B cell (primary cell): Measurements from ENCODE around the gene PPP6R1. TPM values are rescaled to one million over a fixed set of nuclear protein-coding genes. Genes with fewer than 3 reads are reported as not detected.

Experiments
- ATAC-seq: fragments of 200-7000 bp; cut with Tn5 transposase; one replicate; pipeline ENCODE4 v1.10.0; 2021; ENCODE audit warnings: low read depth, mild to moderate bottlenecking, moderate number of reproducible peaks, moderate library complexity
- CTCF ChIA-PET: fragments of 350-600 bp; sonication (Branson Sonifier 250); formaldehyde crosslinking; loops from one replicate; lab custom pipeline; 2021; ENCODE audit warnings: antibody characterized with exemption, inconsistent platforms; lab: Charles Lee
- POLR2A ChIA-PET: fragments of 350-600 bp; sonication (Branson Sonifier 250); formaldehyde crosslinking; loops from one replicate; lab custom pipeline; 2021; ENCODE audit warnings: antibody characterized with exemption; lab: Charles Lee
- DNase-seq: peaks from one replicate; pipeline ENCODE4 v3.0.0; 2013
- H2AFZ ChIP-seq: 2 replicates; pipeline ENCODE4 v1.6.1; 2012; ENCODE audit warnings: mild to moderate bottlenecking, low read depth, low read length; ENCODE audit not compliant: insufficient read depth, poor library complexity, severe bottlenecking
- H3K27ac ChIP-seq, 2 donors: 1 replicate in 1 of 2; 2 replicates in 1 of 2; pipeline ENCODE4 v1.5.1; 2012 to 2013; ENCODE audit warnings: low read length in 2 of 2, mild to moderate bottlenecking in 2 of 2, moderate library complexity in 1 of 2
- H3K27me3 ChIP-seq, 4 experiments: fragments of 200-600 bp in 1 of 4; sonication (generic) in 1 of 4; replicated peaks in 1 of 4; 1 replicate in 2 of 4; 2 replicates in 2 of 4; pipeline versions ENCODE4 v1.6.1 to v1.7.0; 2013 to 2016; ENCODE audit warnings: low read length in 3 of 4, mild to moderate bottlenecking in 2 of 4, mixed read lengths in 1 of 4, moderate library complexity in 1 of 4; ENCODE audit not compliant: insufficient read depth in 4 of 4, control insufficient read depth in 3 of 4; ENCODE audit errors: control extremely low read depth in 1 of 4
- H3K36me3 ChIP-seq, 2 experiments: replicated peaks in 1 of 2; 1 replicate in 1 of 2; 2 replicates in 1 of 2; pipeline versions ENCODE4 v1.6.1 to v1.7.1; 2013; ENCODE audit warnings: low read length in 1 of 2; ENCODE audit not compliant: insufficient read depth in 2 of 2, control insufficient read depth in 1 of 2; ENCODE audit errors: control extremely low read depth in 1 of 2, extremely low read depth in 1 of 2
- H3K4me1 ChIP-seq, 2 donors: fragments of 200-600 bp in 1 of 2; sonication (generic) in 1 of 2; 1 replicate in 1 of 2; 2 replicates in 1 of 2; pipeline versions ENCODE4 v1.5.1 to v1.6.1; 2013 to 2017; ENCODE audit warnings: low read length in 2 of 2; ENCODE audit not compliant: control insufficient read depth in 2 of 2, insufficient read depth in 2 of 2
- H3K4me2 ChIP-seq: replicated peaks from 2 replicates; pipeline ENCODE3; 2012; ENCODE audit warnings: mild to moderate bottlenecking, low read depth, low read length; ENCODE audit not compliant: poor library complexity, severe bottlenecking
- H3K4me3 ChIP-seq, 5 experiments: fragments of 200-600 bp in 1 of 5; sonication (generic) in 1 of 5; 1 replicate in 3 of 5; 2 replicates in 2 of 5; pipeline versions ENCODE4 v1.5.1 to v1.7.0; 2011 to 2016; ENCODE audit warnings: low read length in 4 of 5, mild to moderate bottlenecking in 4 of 5, low read depth in 2 of 5, control low read depth in 1 of 5, moderate library complexity in 1 of 5; ENCODE audit not compliant: insufficient read depth in 1 of 5; ENCODE audit errors: control extremely low read depth in 1 of 5, extremely low read depth in 1 of 5
- H3K79me2 ChIP-seq: fragments of 200-600 bp; sonication (generic); one replicate; pipeline ENCODE4 v1.6.0; 2016; ENCODE audit warnings: low read length; ENCODE audit not compliant: control insufficient read depth, insufficient read depth
- H3K9ac ChIP-seq: fragments of 200-600 bp; sonication (generic); 2 replicates; pipeline ENCODE4 v1.6.1; 2017; ENCODE audit warnings: mild to moderate bottlenecking, low read length, moderate library complexity
- H3K9me3 ChIP-seq, 3 donors: one replicate each; pipeline versions ENCODE4 v1.6.1 to v1.7.1; 2013; ENCODE audit warnings: low read length in 2 of 3; ENCODE audit not compliant: control insufficient read depth in 2 of 3, insufficient read depth in 1 of 3; ENCODE audit errors: control extremely low read depth in 1 of 3
- H4K20me1 ChIP-seq: 2 replicates; pipeline ENCODE4 v1.6.0; 2012; ENCODE audit warnings: mild to moderate bottlenecking, low read length; ENCODE audit not compliant: insufficient read depth, control insufficient read depth, poor library complexity, severe bottlenecking
- H3K27ac Mint-ChIP-seq: one replicate; pipeline ENCODE4 v1.8.0; 2021; ENCODE audit warnings: mixed read lengths
- H3K27me3 Mint-ChIP-seq: one replicate; pipeline ENCODE4 v1.8.0; 2021; ENCODE audit warnings: mixed read lengths
- H3K4me1 Mint-ChIP-seq: one replicate; pipeline ENCODE4 v1.8.0; 2021; ENCODE audit warnings: mixed read lengths
- H3K4me3 Mint-ChIP-seq: one replicate; pipeline ENCODE4 v1.8.0; 2021; ENCODE audit warnings: mixed read lengths
- H3K9me3 Mint-ChIP-seq: one replicate; pipeline ENCODE4 v1.8.0; 2022; ENCODE audit warnings: mixed read lengths; ENCODE audit not compliant: insufficient read depth
- CTCF ChIP-seq: fragments of 200-600 bp; IDR thresholded peaks from one replicate; pipeline ENCODE4 v1.8.0; 2022; ENCODE audit warnings: antibody characterized with exemption, mild to moderate bottlenecking
- EZH2 ChIP-seq: IDR thresholded peaks from 2 replicates; pipeline ENCODE4 v1.6.1; 2012; ENCODE audit warnings: borderline replicate concordance, low read depth, mild to moderate bottlenecking, moderate library complexity, low read length; ENCODE audit not compliant: insufficient read depth, poor library complexity, severe bottlenecking
- WGBS: methylation state at CpG from one replicate; pipeline ENCODE4 v1.1.5; 2013; ENCODE audit warnings: missing lambda C conversion rate; ENCODE audit not compliant: insufficient coverage; 5-methylcytosine and 5-hydroxymethylcytosine counted together
- intact Hi-C: fragments of 100-400 bp; cut with micrococcal nuclease; formaldehyde crosslinking; loops from one replicate; pipeline ENCODE4 v1.10.0; 2022
- polyA plus RNA-seq: library from polyadenylated mRNA; depleted of rRNA; stranded (reverse); fragments of >200 nt; gene quantifications from 2 replicates; pipeline ENCODE4 v1.2.3, GENCODE V29; 2012
- total RNA-seq, 2 donors: library from RNA; stranded (reverse); fragments of 120-200 nt in 1 of 2; gene quantifications; 1 replicate in 1 of 2; 2 replicates in 1 of 2; pipeline versions ENCODE4 v1.2.3 to v1.2.4, GENCODE V29; 2013 to 2022

The PPP6R1 gene
- total and polyA plus RNA-seq, 2 donors (not counting 1 experiment from before 2014, with no cell fraction given): 122 to 193 TPM

GRCh38 chr19:55304279-55304978, 45.6 kb upstream of the PPP6R1 start:
- POLR2A ChIA-PET: interaction anchor here (0.7 kb wide), 1 partner anchor 10 kb away, joined by 9 read pairs; no protein-coding TSS in a partner anchor
- peaks cover 9% of the 10 kb centered on the region for H3K4me1 Mint-ChIP-seq
- H3K9ac ChIP-seq: no peak overlapping the region
- no peak overlapping the region for H2AFZ ChIP-seq
- H3K27me3 Mint-ChIP-seq: no peaks in the 10 kb centered on the region
- TF ChIP-seq EZH2 (no peak), CTCF (no peak)
- peak overlapping the region; percentile 41 for H3K27ac Mint-ChIP-seq
- WGBS: 99% methylated on average over 36 of the region's 39 CpGs
- H3K4me1 ChIP-seq: peaks cover 8 to 15% of the 10 kb centered on the region in 2 donors
- no peaks in the 10 kb centered on the region for H4K20me1 ChIP-seq
- no peaks in the 10 kb centered on the region for H3K79me2 ChIP-seq
- DNase-seq (no peak), ATAC-seq (no peak)
- intact Hi-C loops: loop anchor here (5.0 kb wide), 1 partner anchor 198 kb away; no protein-coding TSS in a partner anchor
- no peak overlapping the region for H3K4me2 ChIP-seq
- no peak overlapping the region for H3K4me3 ChIP-seq
- no peaks in the 10 kb centered on the region for H3K9me3 Mint-ChIP-seq
- H3K36me3 ChIP-seq: no peaks in the 10 kb centered on the region
- no peak overlapping the region for H3K27ac ChIP-seq
- no peaks in the 10 kb centered on the region for H3K27me3 ChIP-seq
- CTCF ChIA-PET: no interaction called here
- H3K4me3 Mint-ChIP-seq: no peak overlapping the region
- H3K9me3 ChIP-seq: peaks cover 0 to 9% (median 0%) of the 10 kb centered on the region in 3 donors

GRCh38 chr19:55303477-55303876, 44.7 kb upstream of the PPP6R1 start:
- Histone ChIP-seq H3K27ac (no peak overlapping the region), H3K27me3 (no peaks in the 10 kb centered on the region), H2AFZ (no peak overlapping the region), H3K36me3 (no peaks in the 10 kb centered on the region), H3K4me2 (no peak overlapping the region), H3K4me1 (peaks cover 8 to 15% of the 10 kb centered on the region in 2 donors), H3K4me3 (no peak overlapping the region), H3K9ac (no peak overlapping the region), H4K20me1 (no peaks in the 10 kb centered on the region), H3K79me2 (no peaks in the 10 kb centered on the region), H3K9me3 (peaks cover 0 to 5% (median 0%) of the 10 kb centered on the region in 3 donors)
- POLR2A ChIA-PET: no interaction called here
- intact Hi-C loops: loop anchor here (5.0 kb wide), 1 partner anchor 199 kb away; no protein-coding TSS in a partner anchor
- DNase-seq: no peak
- 93% methylated on average over 11 of the region's 11 CpGs for WGBS
- ATAC-seq: no peak
- Mint-ChIP-seq H3K27ac (no peak overlapping the region), H3K4me3 (no peak overlapping the region), H3K9me3 (no peaks in the 10 kb centered on the region), H3K27me3 (peaks cover 3% of the 10 kb centered on the region), H3K4me1 (peaks cover 12% of the 10 kb centered on the region)
- CTCF ChIA-PET: interaction anchor here (1.3 to 3.5 kb wide), 4 partner anchors 11 to 201 kb away, joined by 5 to 27 read pairs (median 20); partner anchors contain the start of genes KMT5C and TMEM238
- TF ChIP-seq CTCF (no peak), EZH2 (no peak)
